DND-41 (cell line): Measurements from ENCODE around the gene CYP46A1.

Experiments
- ATAC-seq: fragments of 200-7000 bp; cut with Tn5 transposase; 3 replicates; pipeline ENCODE4 v1.9.1; 2021; ENCODE audit warnings: low read depth; ENCODE audit not compliant: insufficient read depth
- DNase-seq: peaks from one replicate; pipeline ENCODE4 v3.0.0-alpha.2; 2020
- H2AFZ ChIP-seq: 2 replicates; pipeline ENCODE4 v1.6.0; 2012; ENCODE audit warnings: low read depth, low read length
- H3K27ac ChIP-seq: 2 replicates; pipeline ENCODE4 v1.5.1; 2012; ENCODE audit warnings: low read length, inconsistent platforms
- H3K27me3 ChIP-seq: fragments of 200-600 bp; sonication (generic); 2 replicates; pipeline ENCODE4 v1.6.0; 2012; ENCODE audit warnings: low read length, mild to moderate bottlenecking, inconsistent platforms; ENCODE audit not compliant: insufficient read depth, poor library complexity
- H3K36me3 ChIP-seq: 2 replicates; pipeline ENCODE4 v1.5.1; 2012; ENCODE audit warnings: low read length, inconsistent platforms; ENCODE audit not compliant: insufficient read depth
- H3K4me1 ChIP-seq: 2 replicates; pipeline ENCODE4 v1.5.1; 2012; ENCODE audit warnings: mild to moderate bottlenecking, low read length; ENCODE audit not compliant: insufficient read depth
- H3K4me2 ChIP-seq: 2 replicates; pipeline ENCODE4 v1.6.0; 2012; ENCODE audit warnings: mild to moderate bottlenecking, moderate library complexity, low read length, inconsistent platforms; ENCODE audit not compliant: insufficient read depth
- H3K4me3 ChIP-seq, 2 experiments: fragments of 200-600 bp in 1 of 2; shearing (Covaris generic) in 1 of 2; 2 replicates each; pipeline ENCODE4 v1.5.1; 2012 to 2016; ENCODE audit warnings: inconsistent platforms in 2 of 2, low read length in 2 of 2, mild to moderate bottlenecking in 2 of 2, low read depth in 1 of 2, moderate library complexity in 1 of 2
- H3K79me2 ChIP-seq: 2 replicates; pipeline ENCODE4 v1.6.0; 2012; ENCODE audit warnings: low read length, inconsistent platforms; ENCODE audit not compliant: insufficient read depth
- H3K9ac ChIP-seq: 2 replicates; pipeline ENCODE4 v1.6.0; 2012; ENCODE audit warnings: low read depth, mild to moderate bottlenecking, inconsistent platforms, low read length, moderate library complexity
- H3K9me3 ChIP-seq: 2 replicates; pipeline ENCODE4 v1.5.1; 2012; ENCODE audit warnings: low read length, moderate library complexity, mild to moderate bottlenecking, inconsistent platforms; ENCODE audit not compliant: insufficient read depth, severe bottlenecking
- H4K20me1 ChIP-seq: 2 replicates; pipeline ENCODE4 v1.6.0; 2012; ENCODE audit warnings: low read length; ENCODE audit not compliant: insufficient read depth
- CTCF ChIP-seq: IDR thresholded peaks from 2 replicates; pipeline ENCODE4 v1.5.1; 2012; ENCODE audit warnings: borderline replicate concordance, low read length, moderate library complexity, mild to moderate bottlenecking; ENCODE audit not compliant: poor library complexity, severe bottlenecking; ENCODE audit errors: extremely low read depth
- EZH2 ChIP-seq: IDR thresholded peaks from 3 replicates; pipeline ENCODE4 v1.6.1; 2012; ENCODE audit warnings: borderline replicate concordance, low read depth, mild to moderate bottlenecking, moderate library complexity, low read length, inconsistent platforms; ENCODE audit not compliant: severe bottlenecking

CYP46A1 gene

DNA sequence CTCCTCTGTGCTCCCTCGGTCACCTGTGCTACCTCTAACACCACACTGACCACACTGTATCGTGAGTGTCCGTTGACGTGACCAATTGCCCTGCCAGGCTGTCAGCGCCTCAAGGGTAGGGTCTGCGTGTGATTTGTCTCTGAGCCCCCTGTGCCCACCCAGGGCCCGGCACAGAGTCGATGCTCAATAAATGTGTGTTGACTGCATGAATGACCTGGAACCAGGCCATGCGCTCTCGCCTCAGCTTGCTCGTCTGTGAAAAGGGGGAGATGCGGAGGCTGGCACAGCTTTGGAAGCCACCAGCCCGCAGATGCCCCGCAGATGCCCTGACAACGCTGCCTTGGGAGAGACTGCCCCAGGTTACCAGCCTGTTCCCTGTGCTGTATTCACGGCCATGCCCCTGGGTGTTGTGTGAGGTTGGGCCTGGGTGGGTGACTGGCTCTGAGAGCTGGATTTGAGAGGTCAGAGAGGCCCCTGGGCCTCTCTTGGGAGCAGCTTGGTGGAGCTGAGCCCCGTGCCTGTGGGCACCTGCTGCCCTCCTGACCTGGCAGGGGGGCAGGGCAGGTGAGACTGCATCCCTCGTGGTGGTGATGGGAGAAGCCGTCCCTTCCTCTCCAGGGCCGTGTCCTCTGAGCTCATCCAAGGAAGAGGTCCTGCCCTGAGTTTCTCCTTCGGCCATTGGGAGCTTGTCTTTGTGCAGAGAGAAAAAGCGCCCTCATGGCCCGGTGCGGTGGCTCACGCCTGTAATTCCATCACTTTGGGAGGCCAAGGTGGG is 43.2 kb downstream of the CYP46A1 start:
- no peaks in the 10 kb centered on the region for H3K9me3 ChIP-seq
- no peaks in the 10 kb centered on the region for H3K36me3 ChIP-seq
- H2AFZ ChIP-seq, result no peak overlapping the region
- H3K79me2 ChIP-seq, result no peaks in the 10 kb centered on the region
- peaks cover 3% of the 10 kb centered on the region for H4K20me1 ChIP-seq
- ATAC-seq (no peak), DNase-seq (no peak)
- no peak overlapping the region for H3K27ac ChIP-seq
- H3K4me1 ChIP-seq, result no peaks in the 10 kb centered on the region
- H3K27me3 ChIP-seq, result peaks cover 7% of the 10 kb centered on the region
- no peak overlapping the region for H3K4me2 ChIP-seq
- H3K9ac ChIP-seq, result no peak overlapping the region
- no peak overlapping the region for H3K4me3 ChIP-seq
- TF ChIP-seq CTCF, result no peak
- no peak for TF ChIP-seq EZH2

GRCh38 chr14:99728231-99728920 is 44.3 kb downstream of the CYP46A1 start:
- Histone ChIP-seq H3K27me3 (peaks cover 7% of the 10 kb centered on the region), H3K4me2 (no peak overlapping the region), H4K20me1 (no peaks in the 10 kb centered on the region; the same call in none of the 2 replicates), H3K9ac (no peak overlapping the region), H3K36me3 (no peaks in the 10 kb centered on the region), H3K27ac (no peak overlapping the region), H3K79me2 (no peaks in the 10 kb centered on the region), H3K4me1 (no peaks in the 10 kb centered on the region), H3K9me3 (no peaks in the 10 kb centered on the region), H2AFZ (no peak overlapping the region), H3K4me3 (no peak overlapping the region)
- TF ChIP-seq CTCF, result no peak
- TF ChIP-seq EZH2, result no peak
- no peak for ATAC-seq
- DNase-seq, result no peak

DNA sequence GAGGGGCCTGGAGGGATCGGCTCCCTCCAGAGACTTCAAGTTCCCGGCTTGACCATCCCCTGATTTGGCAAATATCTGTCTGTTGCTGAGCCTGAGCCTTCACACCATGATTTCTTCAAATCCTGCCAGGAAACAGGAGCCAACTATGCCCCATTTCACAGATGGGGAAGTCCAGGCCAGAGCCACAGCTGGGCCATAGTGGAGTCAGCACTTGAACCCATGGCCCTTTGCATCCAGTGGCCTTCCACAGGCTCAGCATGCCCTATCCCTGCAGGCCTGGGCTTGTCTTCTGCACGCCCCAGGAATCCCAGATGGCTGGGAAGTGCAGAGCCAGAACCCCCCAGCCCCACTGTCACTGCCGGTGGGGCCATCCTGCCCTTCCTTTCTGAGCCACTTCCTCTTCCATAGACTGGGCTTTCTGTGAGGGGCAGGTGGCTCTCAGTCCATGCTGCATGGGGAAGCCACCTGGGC is 44.9 kb downstream of the CYP46A1 start:
- no peak overlapping the region for H3K9ac ChIP-seq
- no peak overlapping the region for H3K4me2 ChIP-seq
- H4K20me1 ChIP-seq, result no peaks in the 10 kb centered on the region; the same call in none of the 2 replicates
- no peak overlapping the region for H3K4me3 ChIP-seq
- peaks cover 7% of the 10 kb centered on the region for H3K27me3 ChIP-seq
- ATAC-seq (no peak), DNase-seq (no peak)
- H3K27ac ChIP-seq, result no peak overlapping the region
- TF ChIP-seq CTCF (no peak), EZH2 (no peak)
- H3K36me3 ChIP-seq, result no peaks in the 10 kb centered on the region
- no peaks in the 10 kb centered on the region for H3K9me3 ChIP-seq
- no peaks in the 10 kb centered on the region for H3K79me2 ChIP-seq
- H3K4me1 ChIP-seq, result no peaks in the 10 kb centered on the region
- H2AFZ ChIP-seq, result no peak overlapping the region
